GM23338 (cell line): Measurements from ENCODE around the gene CCDC92B. TPM values are rescaled to one million over a fixed set of nuclear protein-coding genes. Genes with fewer than 3 reads are reported as not detected.

Source experiments
- ATAC-seq: fragments of 200-7000 bp; cut with Tn5 transposase; 3 replicates; pipeline ENCODE4 v1.9.1; 2020
- DNase-seq: peaks from one replicate; pipeline ENCODE4 v3.0.0-alpha.2; 2015; ENCODE audit warnings: low spot score
- H2AFZ ChIP-seq: fragments of 200-600 bp; sonication (generic); 2 replicates; pipeline ENCODE4 v1.8.0; 2016; ENCODE audit warnings: antibody characterized with exemption, mild to moderate bottlenecking, moderate library complexity
- H3F3A ChIP-seq: fragments of 200-600 bp; sonication (generic); replicated peaks from 2 replicates; pipeline ENCODE4 v1.8.0; 2017; ENCODE audit warnings: antibody characterized with exemption, mixed run types, low read depth
- H3K27ac ChIP-seq: fragments of 200-600 bp; sonication (generic); 2 replicates; pipeline ENCODE4 v1.6.1; 2016; ENCODE audit warnings: low read depth
- H3K27me3 ChIP-seq: fragments of 200-600 bp; sonication (generic); 2 replicates; pipeline ENCODE4 v1.8.0; 2016; ENCODE audit warnings: mild to moderate bottlenecking, mixed run types, moderate library complexity; ENCODE audit not compliant: insufficient read depth
- H3K36me3 ChIP-seq: fragments of 200-600 bp; sonication (generic); 2 replicates; pipeline ENCODE4 v1.8.0; 2016; ENCODE audit warnings: mild to moderate bottlenecking; ENCODE audit not compliant: insufficient read depth
- H3K4me1 ChIP-seq: fragments of 200-600 bp; sonication (generic); 2 replicates; pipeline ENCODE4 v1.8.0; 2016; ENCODE audit warnings: mild to moderate bottlenecking, moderate library complexity; ENCODE audit not compliant: insufficient read depth
- H3K4me2 ChIP-seq: fragments of 200-600 bp; sonication (generic); 2 replicates; pipeline ENCODE4 v1.7.1; 2017; ENCODE audit warnings: mixed run types
- H3K4me3 ChIP-seq: fragments of 200-600 bp; sonication (generic); 2 replicates; pipeline ENCODE4 v1.6.1; 2016; ENCODE audit warnings: mixed run types
- H3K79me2 ChIP-seq: fragments of 200-600 bp; sonication (generic); replicated peaks from 2 replicates; pipeline ENCODE4 v1.8.0; 2017; ENCODE audit warnings: mild to moderate bottlenecking; ENCODE audit not compliant: insufficient read depth
- H3K9me2 ChIP-seq: fragments of 200-600 bp; sonication (generic); 2 replicates; pipeline ENCODE4 v1.8.0; 2017; ENCODE audit not compliant: insufficient read depth
- H4K20me1 ChIP-seq: fragments of 200-600 bp; sonication (generic); replicated peaks from 2 replicates; pipeline ENCODE4 v1.8.0; 2017; ENCODE audit warnings: mild to moderate bottlenecking; ENCODE audit not compliant: insufficient read depth
- H3K27ac Mint-ChIP-seq: 2 replicates; pipeline ENCODE4 v1.8.0; 2020; ENCODE audit warnings: inconsistent platforms, mild to moderate bottlenecking, moderate library complexity, mixed read lengths
- H3K27me3 Mint-ChIP-seq: 3 replicates; pipeline ENCODE4 v1.8.0; 2022; ENCODE audit warnings: low read depth, mild to moderate bottlenecking, moderate library complexity, mixed read lengths, inconsistent platforms; ENCODE audit not compliant: insufficient read depth, poor library complexity
- H3K36me3 Mint-ChIP-seq: 3 replicates; pipeline ENCODE4 v1.8.0; 2021; ENCODE audit warnings: low read depth, mild to moderate bottlenecking, inconsistent platforms, moderate library complexity, mixed read lengths
- H3K4me1 Mint-ChIP-seq: 3 replicates; pipeline ENCODE4 v1.8.0; 2020; ENCODE audit warnings: mild to moderate bottlenecking, inconsistent platforms, mixed read lengths
- H3K4me3 Mint-ChIP-seq: 3 replicates; pipeline ENCODE4 v1.8.0; 2021; ENCODE audit warnings: moderate library complexity, mild to moderate bottlenecking, inconsistent platforms, mixed read lengths
- H3K9me3 Mint-ChIP-seq: 3 replicates; pipeline ENCODE4 v1.8.0; 2020; ENCODE audit warnings: moderate library complexity, mild to moderate bottlenecking, inconsistent platforms, mixed read lengths
- CTCF ChIP-seq, 2 experiments: fragments of 200-600 bp in 1 of 2; sonication (generic) in 1 of 2; conservative IDR thresholded peaks; 2 replicates each; pipeline versions ENCODE4 v1.5.1 to v1.6.1; 2016 to 2017; ENCODE audit warnings: antibody characterized with exemption in 2 of 2, low read depth in 2 of 2, mild to moderate bottlenecking in 2 of 2, moderate library complexity in 1 of 2
- EZH2 ChIP-seq: fragments of 200-600 bp; sonication (generic); IDR thresholded peaks from one replicate; pipeline ENCODE4 v1.8.0; 2017; ENCODE audit warnings: antibody characterized with exemption, mild to moderate bottlenecking, low read depth; ENCODE audit not compliant: unreplicated experiment
- JUNB ChIP-seq: IDR thresholded peaks from one replicate; pipeline ENCODE4 v1.6.1; 2016; ENCODE audit warnings: antibody characterized with exemption; ENCODE audit not compliant: unreplicated experiment
- POLR2AphosphoS5 ChIP-seq: IDR thresholded peaks from 2 replicates; pipeline ENCODE4 v1.6.1; 2016; ENCODE audit warnings: antibody characterized with exemption, low read depth
- REST ChIP-seq: IDR thresholded peaks from one replicate; pipeline ENCODE4 v1.6.1; 2018; ENCODE audit warnings: antibody characterized with exemption; ENCODE audit not compliant: unreplicated experiment
- ZNF114 ChIP-seq: fragments of 250-450 bp; sonication (Bioruptor Pico); IDR thresholded peaks from 2 replicates; pipeline ENCODE4 v1.5.0; 2020; ENCODE audit warnings: mild to moderate bottlenecking, moderate library complexity
- ZNF331 ChIP-seq: fragments of 250-450 bp; sonication (Bioruptor Pico); IDR thresholded peaks from 2 replicates; pipeline ENCODE4 v1.5.0; 2020; ENCODE audit warnings: low read depth, mild to moderate bottlenecking, moderate library complexity
- ZNF462 ChIP-seq: fragments of 250-450 bp; sonication (Bioruptor Pico); IDR thresholded peaks from 2 replicates; pipeline ENCODE4 v1.5.0; 2020; ENCODE audit warnings: mild to moderate bottlenecking, moderate library complexity
- polyA plus RNA-seq: library from polyadenylated mRNA; unstranded; fragments of >200 nt; fragmentation: Nextera tagmentation; extraction: Ambion mirVana; gene quantifications from 2 replicates; pipeline ENCODE4 v1.2.1, GENCODE V29; 2016
- total RNA-seq: library from RNA; depleted of rRNA; stranded (reverse); fragments of >200 nt; shearing (Covaris generic); gene quantifications from 2 replicates; pipeline ENCODE4 v1.2.3, GENCODE V29; 2014

CCDC92B gene
- total and polyA plus RNA-seq, 2 experiments from 2014 or later: 5.7 to 9.1 TPM

GRCh38 chr17:2682176-2682938 is 67.1 kb downstream of the CCDC92B start:
- H3K4me3 Mint-ChIP-seq: no peak overlapping the region
- H3K27me3 Mint-ChIP-seq: peaks cover 8% of the 10 kb centered on the region
- H3K79me2 ChIP-seq: no peaks in the 10 kb centered on the region
- H2AFZ ChIP-seq: no peak overlapping the region
- H3K27ac ChIP-seq: no peak overlapping the region
- peaks cover 4% of the 10 kb centered on the region for H3F3A ChIP-seq
- peaks cover 11% of the 10 kb centered on the region; the same call in 2 of the 3 replicates for H3K4me1 Mint-ChIP-seq
- TF ChIP-seq ZNF331 (no peak), CTCF (conservative IDR thresholded peaks at IDR 0.05; ENCODE audit: low read depth in 2 of 2) (no peak), POLR2AphosphoS5 (no peak), EZH2 (no peak)
- no peak overlapping the region for H3K4me2 ChIP-seq
- ATAC-seq: no peak
- peaks cover 7% of the 10 kb centered on the region; the same call in 1 of the 2 replicates for H3K4me1 ChIP-seq
- peaks cover 33% of the 10 kb centered on the region for H3K36me3 Mint-ChIP-seq
- no peak for DNase-seq
- H3K4me3 ChIP-seq: no peak overlapping the region
- no peaks in the 10 kb centered on the region for H3K27me3 ChIP-seq
- no peaks in the 10 kb centered on the region for H3K9me2 ChIP-seq
- peaks cover 4% of the 10 kb centered on the region for H4K20me1 ChIP-seq
- peaks cover 17% of the 10 kb centered on the region; the same call in 1 of the 2 replicates for H3K36me3 ChIP-seq
- H3K27ac Mint-ChIP-seq: no peak overlapping the region
- no peaks in the 10 kb centered on the region for H3K9me3 Mint-ChIP-seq

GRCh38 chr17:2681650-2682049 is 67.8 kb downstream of the CCDC92B start:
- Histone ChIP-seq H2AFZ (no peak overlapping the region), H3K27me3 (no peaks in the 10 kb centered on the region), H3K9me2 (no peaks in the 10 kb centered on the region), H3F3A (peaks cover 4% of the 10 kb centered on the region), H3K4me1 (peaks cover 7% of the 10 kb centered on the region; the same call in 1 of the 2 replicates), H3K79me2 (no peaks in the 10 kb centered on the region), H3K4me3 (no peak overlapping the region), H4K20me1 (peaks cover 8% of the 10 kb centered on the region), H3K4me2 (no peak overlapping the region), H3K27ac (no peak overlapping the region), H3K36me3 (peaks cover 17% of the 10 kb centered on the region; the same call in 1 of the 2 replicates)
- H3K27ac Mint-ChIP-seq: no peak overlapping the region
- ATAC-seq: no peak
- no peak for DNase-seq
- H3K9me3 Mint-ChIP-seq: no peaks in the 10 kb centered on the region
- peaks cover 39% of the 10 kb centered on the region for H3K36me3 Mint-ChIP-seq
- peaks cover 3% of the 10 kb centered on the region for H3K27me3 Mint-ChIP-seq
- peaks cover 11% of the 10 kb centered on the region; the same call in 2 of the 3 replicates for H3K4me1 Mint-ChIP-seq
- H3K4me3 Mint-ChIP-seq: no peak overlapping the region
- TF ChIP-seq ZNF462 (CRISPR knock-in tag) (no peak), ZNF114 (no peak), REST (no peak), ZNF331 (no peak), JUNB (no peak)
